Measurements from ENCODE around the gene HOXD9. TPM values are rescaled to one million over a fixed set of nuclear protein-coding genes. Genes with fewer than 3 reads are reported as not detected.
A peak's percentile ranks its signal among the peaks of the same experiment; 100 is the strongest.

The HOXD9 gene
- total RNA-seq, 1 experiment from 2014 or later: not detected

- H3K4me1 Mint-ChIP-seq: peaks cover 6 to 28% of the 10 kb centered on the region in 2 experiments; a peak in 3 of 4 replicates
- no peaks in the 10 kb centered on the region; a peak in 1 of 7 replicates for H3K36me3 Mint-ChIP-seq (ENCODE audit: insufficient read depth in 1 of 3, low read depth in 3 of 3)
- Histone ChIP-seq H3K18ac (ENCODE audit: insufficient read length, low read depth, low read length) (no peak within 1 kb of the TSS), H3K79me2 (ENCODE audit: insufficient read depth, low read length) (no peaks in the 10 kb centered on the region), H3K79me1 (ENCODE audit: insufficient read depth, low read depth, low read length, poor library complexity, severe bottlenecking) (no peaks in the 10 kb centered on the region), H3K9ac (ENCODE audit: extremely low read depth, insufficient read length, low read length) (no peak within 1 kb of the TSS), H2BK5ac (ENCODE audit: insufficient read length, low read length) (no peak within 1 kb of the TSS), H4K5ac (ENCODE audit: insufficient read length, low read depth, low read length) (no peak within 1 kb of the TSS), H3K9me3 (ENCODE audit: control insufficient read depth, low read depth, low read length) (no peaks in the 10 kb centered on the region), H3T11ph (ENCODE audit: low read length) (no peak within 1 kb of the TSS), H3K14ac (ENCODE audit: insufficient read depth, low read length) (no peak within 1 kb of the TSS), H4K91ac (ENCODE audit: insufficient read length, low read depth, low read length) (no peak within 1 kb of the TSS), H3K27me3 (ENCODE audit: insufficient read depth, low read length) (peaks cover 100% of the 10 kb centered on the region), H4K20me1 (ENCODE audit: control insufficient read depth, insufficient read depth, insufficient read length) (peaks cover 2% of the 10 kb centered on the region), H3K56ac (ENCODE audit: insufficient read length, low read depth, low read length) (no peak within 1 kb of the TSS), H3K4me1 (ENCODE audit: insufficient read depth, low read length) (no peaks in the 10 kb centered on the region; the same call in 1 of the 2 replicates), H2BK120ac (ENCODE audit: low read depth, low read length, poor library complexity, severe bottlenecking) (no peak within 1 kb of the TSS), H3K4me2 (ENCODE audit: insufficient read depth, insufficient read length, low read length) (no peak within 1 kb of the TSS), H3K23ac (ENCODE audit: insufficient read length, low read depth, low read length) (no peak within 1 kb of the TSS), H3K27ac (ENCODE audit: insufficient read length, low read depth, low read length) (no peak within 1 kb of the TSS), H2BK15ac (ENCODE audit: low read depth, low read length) (no peak within 1 kb of the TSS), H4K8ac (replicated peaks; ENCODE audit: insufficient read length, low read depth, low read length) (no peak within 1 kb of the TSS), H2BK12ac (ENCODE audit: insufficient read length, low read depth, low read length) (no peak within 1 kb of the TSS), H2AFZ (ENCODE audit: low read length) (no peak within 1 kb of the TSS), H3K4ac (ENCODE audit: low read depth, low read length) (no peak within 1 kb of the TSS), H2AK5ac (ENCODE audit: insufficient read length, low read length) (no peak within 1 kb of the TSS), H3K23me2 (ENCODE audit: insufficient read length, low read depth, low read length, poor library complexity, severe bottlenecking) (no peaks in the 10 kb centered on the region), H2BK20ac (ENCODE audit: low read depth, low read length, poor library complexity, severe bottlenecking) (no peak within 1 kb of the TSS)
- TF ChIP-seq, protein P1, sequence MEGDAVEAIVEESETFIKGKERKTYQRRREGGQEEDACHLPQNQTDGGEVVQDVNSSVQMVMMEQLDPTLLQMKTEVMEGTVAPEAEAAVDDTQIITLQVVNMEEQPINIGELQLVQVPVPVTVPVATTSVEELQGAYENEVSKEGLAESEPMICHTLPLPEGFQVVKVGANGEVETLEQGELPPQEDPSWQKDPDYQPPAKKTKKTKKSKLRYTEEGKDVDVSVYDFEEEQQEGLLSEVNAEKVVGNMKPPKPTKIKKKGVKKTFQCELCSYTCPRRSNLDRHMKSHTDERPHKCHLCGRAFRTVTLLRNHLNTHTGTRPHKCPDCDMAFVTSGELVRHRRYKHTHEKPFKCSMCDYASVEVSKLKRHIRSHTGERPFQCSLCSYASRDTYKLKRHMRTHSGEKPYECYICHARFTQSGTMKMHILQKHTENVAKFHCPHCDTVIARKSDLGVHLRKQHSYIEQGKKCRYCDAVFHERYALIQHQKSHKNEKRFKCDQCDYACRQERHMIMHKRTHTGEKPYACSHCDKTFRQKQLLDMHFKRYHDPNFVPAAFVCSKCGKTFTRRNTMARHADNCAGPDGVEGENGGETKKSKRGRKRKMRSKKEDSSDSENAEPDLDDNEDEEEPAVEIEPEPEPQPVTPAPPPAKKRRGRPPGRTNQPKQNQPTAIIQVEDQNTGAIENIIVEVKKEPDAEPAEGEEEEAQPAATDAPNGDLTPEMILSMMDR (conservative IDR thresholded peaks at IDR 0.05): no peak
- no peak for DNase-seq
- H3K27me3 Mint-ChIP-seq (ENCODE audit: low read depth): peaks cover 100% of the 10 kb centered on the region
- peaks cover 0 to 5% of the 10 kb centered on the region in 2 experiments; a peak in 3 of 5 replicates for H3K9me3 Mint-ChIP-seq
- H3K4me3 Mint-ChIP-seq: peak within 1 kb of the TSS in 1 of 2 experiments; percentile 8; a peak in 2 of 5 replicates
- WGBS (ENCODE audit: extremely low coverage, insufficient read length, low lambda C conversion rate): no CpG with 5 or more reads among the region's 48 CpGs
- no peak within 1 kb of the TSS for H3K27ac Mint-ChIP-seq
These were observed 34.4 kb downstream of the HOXD9 start, which contains the start of gene HOXD3 for GRCh38 chr2:176156807-176157498. Gene HOXD3 (plus strand): TSS chr2:176157307. CDS start chr2:176169115, 11,808 bp downstream.

Measured in H9 (cell line).